ENCODE measurements around the gene CALCOCO2. TPM values are rescaled to one million over a fixed set of nuclear protein-coding genes. Genes with fewer than 3 reads are reported as not detected.

The CALCOCO2 gene
- total and polyA plus RNA-seq, 2 of the 13 experiments (the other 11 are each of a cell fraction or from before 2014, with no cell fraction given): 72.9 to 111 TPM

DNA sequence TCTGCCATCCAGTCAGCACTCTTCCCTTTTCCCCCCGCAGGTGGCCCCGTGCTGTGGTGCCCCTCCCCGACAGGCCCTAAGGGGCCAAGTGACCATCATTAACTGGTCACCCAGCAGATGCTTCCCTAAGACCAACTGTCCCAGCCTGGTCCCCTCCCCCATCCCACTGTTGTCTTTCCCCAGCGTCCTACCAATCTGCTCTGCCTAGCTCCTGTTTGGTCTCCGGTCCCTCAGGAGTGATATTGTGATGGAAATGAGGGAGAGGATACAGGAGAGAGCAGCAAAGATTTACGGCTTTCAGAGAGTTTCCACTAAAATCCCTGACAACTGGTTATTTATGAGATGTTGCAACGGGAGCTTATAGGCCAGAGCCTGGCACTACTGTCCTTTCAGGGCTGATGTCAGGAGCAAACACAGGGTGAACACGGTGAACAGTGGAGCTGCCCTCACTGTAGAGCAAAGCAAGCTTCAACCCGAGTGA is 12.4 kb upstream of the CALCOCO2 start (continued):
- TF ChIP-seq ZFP36L1 (CRISPR knock-in tag; IDR thresholded peaks at IDR 0.05) (no peak), U2AF2 (IDR thresholded peaks at IDR 0.05; ENCODE audit: low read depth, low read length) (no peak), HNF4G (IDR thresholded peaks at IDR 0.05; ENCODE audit: borderline replicate concordance, low read depth, low read length) (no peak), HNF4G (CRISPR knock-in tag; IDR thresholded peaks at IDR 0.05; ENCODE audit: borderline replicate concordance, low read depth) (no peak), ZNF737 (CRISPR knock-in tag; IDR thresholded peaks at IDR 0.05; ENCODE audit: borderline replicate concordance) (0 out of 2 replicates have a peak, but pooled peaks have one; percentile 18), ZNF672 (CRISPR knock-in tag; IDR thresholded peaks at IDR 0.05) (no peak), SMAD1 (CRISPR knock-in tag; IDR thresholded peaks at IDR 0.05; ENCODE audit: borderline replicate concordance, low read depth) (no peak), ZNF207 (IDR thresholded peaks at IDR 0.05; ENCODE audit: borderline replicate concordance) (no peak), YY1 (IDR thresholded peaks at IDR 0.05; ENCODE audit: insufficient read depth, insufficient replicate concordance, low read depth, low read length) (no peak), FOXA3 (CRISPR knock-in tag; IDR thresholded peaks at IDR 0.05) (no peak), ZNF768 (CRISPR knock-in tag; IDR thresholded peaks at IDR 0.05) (no peak), TOE1 (CRISPR knock-in tag; IDR thresholded peaks at IDR 0.05) (no peak), TFDP1 (CRISPR knock-in tag; IDR thresholded peaks at IDR 0.05; ENCODE audit: borderline replicate concordance) (no peak), TP53 (CRISPR knock-in tag; conservative IDR thresholded peaks at IDR 0.05) (no peak), SP2 (CRISPR knock-in tag; IDR thresholded peaks at IDR 0.05) (no peak), PRPF4 (IDR thresholded peaks at IDR 0.05; ENCODE audit: low read depth, low read length, poor library complexity, severe bottlenecking) (no peak), SMYD3 (CRISPR knock-in tag; IDR thresholded peaks at IDR 0.05) (no peak), CENPX (CRISPR knock-in tag; IDR thresholded peaks at IDR 0.05) (no peak)
- TF ChIP-seq, protein P1, sequence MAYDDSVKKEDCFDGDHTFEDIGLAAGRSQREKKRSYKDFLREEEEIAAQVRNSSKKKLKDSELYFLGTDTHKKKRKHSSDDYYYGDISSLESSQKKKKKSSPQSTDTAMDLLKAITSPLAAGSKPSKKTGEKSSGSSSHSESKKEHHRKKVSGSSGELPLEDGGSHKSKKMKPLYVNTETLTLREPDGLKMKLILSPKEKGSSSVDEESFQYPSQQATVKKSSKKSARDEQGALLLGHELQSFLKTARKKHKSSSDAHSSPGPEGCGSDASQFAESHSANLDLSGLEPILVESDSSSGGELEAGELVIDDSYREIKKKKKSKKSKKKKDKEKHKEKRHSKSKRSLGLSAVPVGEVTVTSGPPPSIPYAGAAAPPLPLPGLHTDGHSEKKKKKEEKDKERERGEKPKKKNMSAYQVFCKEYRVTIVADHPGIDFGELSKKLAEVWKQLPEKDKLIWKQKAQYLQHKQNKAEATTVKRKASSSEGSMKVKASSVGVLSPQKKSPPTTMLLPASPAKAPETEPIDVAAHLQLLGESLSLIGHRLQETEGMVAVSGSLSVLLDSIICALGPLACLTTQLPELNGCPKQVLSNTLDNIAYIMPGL (CRISPR knock-in tag; IDR thresholded peaks at IDR 0.05; ENCODE audit: borderline replicate concordance in 1 of 2, low read depth in 1 of 2): no peak
- TF ChIP-seq, protein P2, sequence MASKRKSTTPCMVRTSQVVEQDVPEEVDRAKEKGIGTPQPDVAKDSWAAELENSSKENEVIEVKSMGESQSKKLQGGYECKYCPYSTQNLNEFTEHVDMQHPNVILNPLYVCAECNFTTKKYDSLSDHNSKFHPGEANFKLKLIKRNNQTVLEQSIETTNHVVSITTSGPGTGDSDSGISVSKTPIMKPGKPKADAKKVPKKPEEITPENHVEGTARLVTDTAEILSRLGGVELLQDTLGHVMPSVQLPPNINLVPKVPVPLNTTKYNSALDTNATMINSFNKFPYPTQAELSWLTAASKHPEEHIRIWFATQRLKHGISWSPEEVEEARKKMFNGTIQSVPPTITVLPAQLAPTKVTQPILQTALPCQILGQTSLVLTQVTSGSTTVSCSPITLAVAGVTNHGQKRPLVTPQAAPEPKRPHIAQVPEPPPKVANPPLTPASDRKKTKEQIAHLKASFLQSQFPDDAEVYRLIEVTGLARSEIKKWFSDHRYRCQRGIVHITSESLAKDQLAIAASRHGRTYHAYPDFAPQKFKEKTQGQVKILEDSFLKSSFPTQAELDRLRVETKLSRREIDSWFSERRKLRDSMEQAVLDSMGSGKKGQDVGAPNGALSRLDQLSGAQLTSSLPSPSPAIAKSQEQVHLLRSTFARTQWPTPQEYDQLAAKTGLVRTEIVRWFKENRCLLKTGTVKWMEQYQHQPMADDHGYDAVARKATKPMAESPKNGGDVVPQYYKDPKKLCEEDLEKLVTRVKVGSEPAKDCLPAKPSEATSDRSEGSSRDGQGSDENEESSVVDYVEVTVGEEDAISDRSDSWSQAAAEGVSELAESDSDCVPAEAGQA (IDR thresholded peaks at IDR 0.05; ENCODE audit: low read depth): no peak
- TF ChIP-seq, protein P2 (CRISPR knock-in tag; IDR thresholded peaks at IDR 0.05; ENCODE audit: borderline replicate concordance): no peak
- TF ChIP-seq, protein P3, sequence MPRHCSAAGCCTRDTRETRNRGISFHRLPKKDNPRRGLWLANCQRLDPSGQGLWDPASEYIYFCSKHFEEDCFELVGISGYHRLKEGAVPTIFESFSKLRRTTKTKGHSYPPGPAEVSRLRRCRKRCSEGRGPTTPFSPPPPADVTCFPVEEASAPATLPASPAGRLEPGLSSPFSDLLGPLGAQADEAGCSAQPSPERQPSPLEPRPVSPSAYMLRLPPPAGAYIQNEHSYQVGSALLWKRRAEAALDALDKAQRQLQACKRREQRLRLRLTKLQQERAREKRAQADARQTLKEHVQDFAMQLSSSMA (CRISPR knock-in tag; IDR thresholded peaks at IDR 0.05): no peak
